Large intestine (tissue), 1 donor: ENCODE measurements around the gene AMMECR1. TPM values are rescaled to one million over a fixed set of nuclear protein-coding genes. Genes with fewer than 3 reads are reported as not detected.

Experiments used
- polyA plus RNA-seq: library from polyadenylated mRNA; unstranded; fragments of 120-200 nt; gene quantifications from one replicate; pipeline ENCODE4 v1.2.1, GENCODE V29; 2013

AMMECR1 gene
- polyA plus RNA-seq, 1 donor: 9.9 TPM

Other genes starting within 250 kb of the AMMECR1 start
- gene RTL9, start 40.8 kb upstream of the AMMECR1 start, polyA plus RNA-seq: 0.31 TPM